Astrocyte (in vitro differentiated cells and primary cell): ENCODE data around the gene RPS6KB2. TPM values are rescaled to one million over a fixed set of nuclear protein-coding genes. Genes with fewer than 3 reads are reported as not detected.

ENCODE experiments used
- DNase-seq: peaks from one replicate; pipeline ENCODE4 v3.0.0-alpha.2; 2010; ENCODE audit warnings: low read depth
- FAIRE-seq: peaks from 2 replicates; lab custom pipeline; 2011; peaks lifted over from hg19 to GRCh38; lab: Jason Lieb, UNC
- H2AFZ ChIP-seq: 2 replicates; pipeline ENCODE4 v1.6.0; 2012; ENCODE audit warnings: low read depth, low read length, inconsistent platforms
- H3K27ac ChIP-seq: 2 replicates; pipeline ENCODE4 v1.5.1; 2011; ENCODE audit warnings: low read depth, low read length, inconsistent platforms
- H3K27me3 ChIP-seq: 2 replicates; pipeline ENCODE4 v1.6.0; 2011; ENCODE audit warnings: low read length, inconsistent platforms; ENCODE audit not compliant: insufficient read depth
- H3K36me3 ChIP-seq: 2 replicates; pipeline ENCODE4 v1.5.1; 2011; ENCODE audit warnings: low read length, inconsistent platforms; ENCODE audit not compliant: insufficient read depth
- H3K4me1 ChIP-seq: 2 replicates; pipeline ENCODE4 v1.5.1; 2011; ENCODE audit warnings: low read length, inconsistent platforms; ENCODE audit not compliant: insufficient read depth
- H3K4me2 ChIP-seq: 2 replicates; pipeline ENCODE4 v1.6.0; 2012; ENCODE audit warnings: low read length, inconsistent platforms
- H3K4me3 ChIP-seq: 2 replicates; pipeline ENCODE4 v1.5.1; 2011; ENCODE audit warnings: low read depth, mild to moderate bottlenecking, low read length, inconsistent platforms; ENCODE audit not compliant: insufficient read depth
- H3K79me2 ChIP-seq: 2 replicates; pipeline ENCODE4 v1.6.0; 2012; ENCODE audit warnings: mild to moderate bottlenecking, low read length, inconsistent platforms; ENCODE audit not compliant: insufficient read depth
- H3K9ac ChIP-seq: 2 replicates; pipeline ENCODE4 v1.6.0; 2012; ENCODE audit warnings: mild to moderate bottlenecking, low read length, inconsistent platforms
- H3K9me3 ChIP-seq: 2 replicates; pipeline ENCODE4 v1.5.1; 2012; ENCODE audit warnings: low read depth, mild to moderate bottlenecking, low read length, inconsistent platforms; ENCODE audit not compliant: insufficient read depth
- H4K20me1 ChIP-seq: 2 replicates; pipeline ENCODE4 v1.6.0; 2012; ENCODE audit warnings: low read length, inconsistent platforms; ENCODE audit not compliant: insufficient read depth
- H3K27ac Mint-ChIP-seq: one replicate; pipeline ENCODE4 v1.8.0; 2021; ENCODE audit warnings: mild to moderate bottlenecking, mixed read lengths; ENCODE audit not compliant: unreplicated experiment
- H3K27me3 Mint-ChIP-seq: one replicate; pipeline ENCODE4 v1.8.0; 2021; ENCODE audit warnings: low read depth, mixed read lengths; ENCODE audit not compliant: unreplicated experiment
- H3K36me3 Mint-ChIP-seq: one replicate; pipeline ENCODE4 v1.8.0; 2021; ENCODE audit warnings: low read depth, mixed read lengths; ENCODE audit not compliant: unreplicated experiment
- H3K4me1 Mint-ChIP-seq: one replicate; pipeline ENCODE4 v1.8.0; 2021; ENCODE audit warnings: low read depth, mixed read lengths; ENCODE audit not compliant: unreplicated experiment
- H3K4me3 Mint-ChIP-seq: one replicate; pipeline ENCODE4 v1.8.0; 2021; ENCODE audit warnings: mild to moderate bottlenecking, moderate library complexity, mixed read lengths; ENCODE audit not compliant: unreplicated experiment
- H3K9me3 Mint-ChIP-seq: one replicate; pipeline ENCODE4 v1.8.0; 2021; ENCODE audit warnings: mild to moderate bottlenecking, mixed read lengths; ENCODE audit not compliant: unreplicated experiment
- EZH2 ChIP-seq: IDR thresholded peaks from 2 replicates; pipeline ENCODE4 v1.6.1; 2012; ENCODE audit warnings: mild to moderate bottlenecking, low read length, inconsistent platforms; ENCODE audit not compliant: insufficient read depth
- total RNA-seq: library from RNA; stranded (reverse); gene quantifications from 2 replicates; pipeline ENCODE4 v1.2.1, GENCODE V29; 2021
- TF ChIP-seq, protein P1 (sequence below): IDR thresholded peaks from 2 replicates; pipeline ENCODE4 v1.5.1; 2011; ENCODE audit warnings: low read depth, mild to moderate bottlenecking, inconsistent platforms, low read length, moderate library complexity; ENCODE audit not compliant: insufficient read depth

RPS6KB2 gene
- total RNA-seq, 1 donor from 2014 or later = 52.9 TPM

DNA sequence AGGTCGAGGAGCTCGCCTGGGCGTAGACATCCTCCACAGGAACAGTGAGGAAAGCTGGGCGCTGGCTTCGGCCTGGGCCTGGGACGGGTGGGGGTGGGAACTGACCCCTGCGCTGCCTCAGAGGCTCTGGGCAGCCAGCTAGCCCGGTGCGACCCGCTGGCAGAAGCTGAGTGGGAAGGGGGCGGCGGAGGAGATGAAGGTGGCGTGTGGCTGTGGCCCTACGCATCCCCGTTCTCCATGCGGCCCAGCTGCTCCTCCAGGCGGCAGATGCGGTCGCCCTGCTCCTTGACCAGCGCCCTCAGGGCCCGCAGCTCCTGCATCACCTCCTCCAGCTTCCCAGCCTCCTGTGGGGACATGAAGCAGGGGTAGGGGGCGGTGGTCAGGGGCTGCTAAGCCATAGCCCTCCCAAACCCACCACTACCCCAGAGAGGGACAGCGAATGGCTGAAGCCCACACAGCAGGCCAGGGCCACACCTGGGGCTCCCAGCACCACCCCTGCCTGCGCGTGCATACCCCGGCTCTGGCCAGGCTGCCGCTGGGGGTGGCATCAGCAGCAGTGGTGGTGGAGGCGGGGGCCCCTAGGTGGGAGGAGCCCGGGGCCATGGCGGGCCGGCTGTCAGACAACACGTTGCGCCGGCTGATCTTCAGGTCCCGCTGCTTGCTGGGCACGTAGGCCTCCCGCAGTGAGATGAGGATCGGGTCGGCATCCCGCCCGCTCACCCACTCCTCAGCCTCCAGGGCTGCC is 10.0 kb downstream of the RPS6KB2 start:
- Mint-ChIP-seq H3K27me3 (no peaks in the 10 kb centered on the region), H3K27ac (no peak overlapping the region), H3K9me3 (no peaks in the 10 kb centered on the region), H3K4me1 (peaks cover 11% of the 10 kb centered on the region), H3K36me3 (peaks cover 1% of the 10 kb centered on the region), H3K4me3 (no peak overlapping the region)
- Histone ChIP-seq H3K9ac (no peak overlapping the region), H3K36me3 (peaks cover 2% of the 10 kb centered on the region), H3K4me3 (no peak overlapping the region), H4K20me1 (peaks cover 20% of the 10 kb centered on the region), H3K9me3 (no peaks in the 10 kb centered on the region), H3K79me2 (peaks cover 15% of the 10 kb centered on the region), H3K27me3 (no peaks in the 10 kb centered on the region), H3K27ac (no peak overlapping the region), H2AFZ (no peak overlapping the region), H3K4me1 (peaks cover 22% of the 10 kb centered on the region), H3K4me2 (no peak overlapping the region)
- DNase-seq (no peak), FAIRE-seq (no peak)
- TF ChIP-seq, protein P1, sequence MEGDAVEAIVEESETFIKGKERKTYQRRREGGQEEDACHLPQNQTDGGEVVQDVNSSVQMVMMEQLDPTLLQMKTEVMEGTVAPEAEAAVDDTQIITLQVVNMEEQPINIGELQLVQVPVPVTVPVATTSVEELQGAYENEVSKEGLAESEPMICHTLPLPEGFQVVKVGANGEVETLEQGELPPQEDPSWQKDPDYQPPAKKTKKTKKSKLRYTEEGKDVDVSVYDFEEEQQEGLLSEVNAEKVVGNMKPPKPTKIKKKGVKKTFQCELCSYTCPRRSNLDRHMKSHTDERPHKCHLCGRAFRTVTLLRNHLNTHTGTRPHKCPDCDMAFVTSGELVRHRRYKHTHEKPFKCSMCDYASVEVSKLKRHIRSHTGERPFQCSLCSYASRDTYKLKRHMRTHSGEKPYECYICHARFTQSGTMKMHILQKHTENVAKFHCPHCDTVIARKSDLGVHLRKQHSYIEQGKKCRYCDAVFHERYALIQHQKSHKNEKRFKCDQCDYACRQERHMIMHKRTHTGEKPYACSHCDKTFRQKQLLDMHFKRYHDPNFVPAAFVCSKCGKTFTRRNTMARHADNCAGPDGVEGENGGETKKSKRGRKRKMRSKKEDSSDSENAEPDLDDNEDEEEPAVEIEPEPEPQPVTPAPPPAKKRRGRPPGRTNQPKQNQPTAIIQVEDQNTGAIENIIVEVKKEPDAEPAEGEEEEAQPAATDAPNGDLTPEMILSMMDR = no peak
- no peak for TF ChIP-seq EZH2

DNA sequence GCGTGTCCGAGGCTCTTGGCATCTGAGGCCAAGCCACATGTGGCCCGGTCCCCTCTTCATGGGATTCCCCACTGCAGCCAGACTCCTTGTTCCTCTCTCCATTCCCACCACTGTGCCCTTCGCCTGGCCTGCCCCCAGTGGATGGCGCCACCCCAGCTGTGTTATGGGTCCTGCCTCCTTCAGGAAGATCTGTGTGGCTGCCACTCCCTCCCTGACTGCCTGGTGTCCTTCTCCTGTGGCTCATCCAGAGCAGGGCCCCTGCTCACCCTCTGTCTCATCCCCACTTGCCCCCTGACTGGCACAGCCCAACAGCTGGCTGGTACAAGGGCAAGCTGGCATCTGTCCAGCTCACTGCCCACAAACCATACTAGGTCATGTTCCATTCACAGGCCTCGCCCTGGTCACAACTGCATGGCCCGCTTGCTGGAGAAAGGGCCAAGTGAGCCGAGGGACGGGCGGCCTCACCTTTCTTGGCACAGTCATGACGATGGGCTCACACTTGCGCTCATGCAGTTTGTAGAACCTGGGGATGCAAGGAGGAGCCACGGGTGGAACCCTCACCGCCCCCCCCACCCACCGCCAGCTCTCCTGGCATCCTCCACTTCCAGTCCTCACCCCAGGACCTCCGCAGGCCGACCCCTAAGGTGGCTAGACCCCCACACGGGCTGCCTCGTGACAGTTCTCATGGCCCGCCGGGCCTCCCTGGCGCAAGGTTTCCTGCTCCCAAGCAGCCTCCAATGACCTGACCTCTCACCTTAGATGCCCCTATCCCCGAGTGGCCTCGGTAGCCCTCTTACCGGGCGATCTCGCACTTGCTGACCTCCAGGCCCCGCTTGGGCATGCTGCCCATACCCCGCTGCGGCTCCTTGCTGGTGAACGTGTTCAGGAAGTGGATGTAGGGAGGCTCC is 11.3 kb downstream of the RPS6KB2 start:
- Mint-ChIP-seq H3K4me3 (no peak overlapping the region), H3K4me1 (peaks cover 11% of the 10 kb centered on the region), H3K9me3 (no peaks in the 10 kb centered on the region), H3K27me3 (no peaks in the 10 kb centered on the region), H3K27ac (peak overlapping the region; percentile 87), H3K36me3 (peaks cover 1% of the 10 kb centered on the region)
- H2AFZ ChIP-seq = no peak overlapping the region
- H3K36me3 ChIP-seq = no peaks in the 10 kb centered on the region
- H3K9ac ChIP-seq = no peak overlapping the region
- H3K27ac ChIP-seq = no peak overlapping the region
- no peak overlapping the region for H3K4me2 ChIP-seq
- no peaks in the 10 kb centered on the region for H3K27me3 ChIP-seq
- no peak for FAIRE-seq
- no peak for DNase-seq
- H3K79me2 ChIP-seq = peaks cover 15% of the 10 kb centered on the region
- H3K4me1 ChIP-seq = peaks cover 25% of the 10 kb centered on the region
- H3K4me3 ChIP-seq = no peak overlapping the region
- peaks cover 20% of the 10 kb centered on the region for H4K20me1 ChIP-seq
- TF ChIP-seq, protein P1 = no peak
- no peak for TF ChIP-seq EZH2
- no peaks in the 10 kb centered on the region for H3K9me3 ChIP-seq
